ENCODE measurements around the gene KHK. TPM values are rescaled to one million over a fixed set of nuclear protein-coding genes. Genes with fewer than 3 reads are reported as not detected.
A peak's percentile ranks its signal among the peaks of the same experiment; 100 is the strongest.

KHK gene
- total RNA-seq, 1 donor from 2014 or later, result 9.3 TPM

DNA sequence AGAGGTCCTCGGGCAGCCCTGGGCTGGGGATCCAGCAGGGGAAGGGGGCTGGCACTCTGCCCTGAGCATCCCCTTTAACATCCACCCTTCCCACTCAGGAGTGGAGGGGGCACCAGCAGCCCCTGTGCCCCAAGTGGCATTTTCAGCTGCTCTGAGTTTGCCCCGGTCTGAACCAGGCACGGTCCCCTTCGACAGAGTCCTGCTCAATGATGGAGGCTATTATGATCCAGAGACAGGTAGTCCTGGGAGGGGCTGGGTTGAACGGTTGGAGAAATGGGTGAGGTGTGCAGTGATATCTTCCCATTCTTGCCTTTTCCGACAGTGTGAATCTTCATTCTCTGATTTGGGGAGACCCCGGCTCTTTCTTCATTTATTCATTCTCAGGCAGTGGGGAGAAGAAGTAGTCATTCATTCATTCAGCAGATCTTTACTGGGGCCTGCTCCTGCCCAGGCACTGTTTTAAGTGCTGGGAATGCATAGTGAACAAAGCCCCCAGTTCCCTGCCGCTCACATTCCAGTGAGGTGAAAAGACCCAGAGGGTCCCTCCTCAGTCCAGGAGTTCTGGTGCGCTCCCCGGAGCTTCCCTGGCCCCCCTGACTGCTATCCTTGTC is 1.4 kb upstream of the KHK start:
- Histone ChIP-seq H3K9me3 (no peaks in the 10 kb centered on the region), H3K27ac (peak overlapping the region; percentile 83), H3K4me3 (peak overlapping the region; percentile 58 to 68), H3K4me1 (peaks cover 58% of the 10 kb centered on the region), H3K27me3 (no peaks in the 10 kb centered on the region), H3K36me3 (no peaks in the 10 kb centered on the region)
- no peak for DNase-seq (ENCODE audit: extremely low spot score in 2 of 2)
- intact Hi-C loops (cut with DNase I), result loop anchor here (5.0 to 10.0 kb wide), 2 partner anchors 50 to 123 kb away; partner anchors contain the start of gene TMEM214
- no peak for TF ChIP-seq CTCF (IDR thresholded peaks at IDR 0.05)
- TF ChIP-seq POLR2A (IDR thresholded peaks at IDR 0.05), result no peak
- TF ChIP-seq POLR2AphosphoS5 (IDR thresholded peaks at IDR 0.05; ENCODE audit: insufficient read depth in 1 of 2, low read depth in 1 of 2), result no peak

GRCh38 chr2:27085673-27086089 is 891 bp upstream of the KHK start:
- intact Hi-C loops (cut with DNase I), result loop anchor here (2.0 to 10.0 kb wide), 3 partner anchors 35 to 123 kb away; partner anchors contain the start of genes AGBL5 and TMEM214
- Histone ChIP-seq H3K4me3 (peak overlapping the region; percentile 58 to 68), H3K27ac (peak overlapping the region; percentile 83), H3K27me3 (no peaks in the 10 kb centered on the region), H3K9me3 (no peaks in the 10 kb centered on the region), H3K36me3 (no peaks in the 10 kb centered on the region), H3K4me1 (peaks cover 53% of the 10 kb centered on the region)
- no peak for DNase-seq (ENCODE audit: extremely low spot score in 2 of 2)
- peak in 2 of 3 experiments; percentile 21 to 27 for TF ChIP-seq CTCF (IDR thresholded peaks at IDR 0.05)
- TF ChIP-seq POLR2AphosphoS5 (IDR thresholded peaks at IDR 0.05; ENCODE audit: insufficient read depth in 1 of 2, low read depth in 1 of 2), result peak; percentile 30 to 66
- no peak for TF ChIP-seq POLR2A (IDR thresholded peaks at IDR 0.05)

- intact Hi-C loops (cut with DNase I), result loop anchor here (2.0 to 10.0 kb wide), 3 partner anchors 35 to 124 kb away; partner anchors contain the start of genes AGBL5 and TMEM214
- Histone ChIP-seq H3K4me1 (peaks cover 48% of the 10 kb centered on the region), H3K36me3 (no peaks in the 10 kb centered on the region), H3K9me3 (no peaks in the 10 kb centered on the region), H3K27ac (peak overlapping the region; percentile 83), H3K4me3 (peak overlapping the region; percentile 58 to 68), H3K27me3 (no peaks in the 10 kb centered on the region)
- no peak for DNase-seq (ENCODE audit: extremely low spot score in 2 of 2)
- peak; percentile 86 to 93 (median 89) for TF ChIP-seq CTCF (IDR thresholded peaks at IDR 0.05)
- peak in 1 of 2 donors; percentile 50 for TF ChIP-seq POLR2A (IDR thresholded peaks at IDR 0.05)
- peak in 1 of 2 donors; percentile 55 for TF ChIP-seq POLR2AphosphoS5 (IDR thresholded peaks at IDR 0.05; ENCODE audit: insufficient read depth in 1 of 2, low read depth in 1 of 2)
Measured at GRCh38 chr2:27086090-27086723, 365 bp upstream of the KHK start.

GRCh38 chr2:27087823-27088410 is 1.3 kb downstream of the KHK start:
- intact Hi-C loops (cut with DNase I), result loop anchor here (2.0 to 10.0 kb wide), 3 partner anchors 37 to 126 kb away; partner anchors contain the start of genes AGBL5 and TMEM214
- DNase-seq (ENCODE audit: extremely low spot score in 2 of 2), result no peak
- Histone ChIP-seq H3K27ac (no peak overlapping the region), H3K4me3 (no peak overlapping the region), H3K36me3 (no peaks in the 10 kb centered on the region), H3K9me3 (no peaks in the 10 kb centered on the region), H3K27me3 (no peaks in the 10 kb centered on the region), H3K4me1 (peaks cover 31% of the 10 kb centered on the region)
- TF ChIP-seq POLR2AphosphoS5 (IDR thresholded peaks at IDR 0.05; ENCODE audit: insufficient read depth in 1 of 2, low read depth in 1 of 2), result no peak
- TF ChIP-seq CTCF (IDR thresholded peaks at IDR 0.05), result no peak
- no peak for TF ChIP-seq POLR2A (IDR thresholded peaks at IDR 0.05)
